Spleen (tissue), 11 donors: Measurements from ENCODE around the gene MBNL3. TPM values are rescaled to one million over a fixed set of nuclear protein-coding genes. Genes with fewer than 3 reads are reported as not detected.

Experiments
- DNase-seq: peaks from one replicate; pipeline ENCODE4 v3.0.0-alpha.2; 2020
- H3K27ac ChIP-seq, 8 donors: fragments of 200-600 bp; sonication (generic) in 7 of 8; 1 replicate in 4 of 8; 2 replicates in 4 of 8; pipeline versions ENCODE4 v1.5.0 to v1.8.0; 2016 to 2021; ENCODE audit warnings: inconsistent platforms in 4 of 8, mild to moderate bottlenecking in 4 of 8, moderate library complexity in 1 of 8
- H3K27me3 ChIP-seq, 7 donors: fragments of 200-600 bp; sonication (generic) in 6 of 7; replicated peaks in 1 of 7; 1 replicate in 4 of 7; 2 replicates in 3 of 7; pipeline versions ENCODE4 v1.5.0 to v1.8.0; 2016 to 2021; ENCODE audit warnings: inconsistent platforms in 3 of 7, mild to moderate bottlenecking in 1 of 7
- H3K36me3 ChIP-seq, 6 donors: fragments of 200-600 bp; sonication (generic) in 5 of 6; 1 replicate in 4 of 6; 2 replicates in 2 of 6; pipeline versions ENCODE4 v1.5.0 to v1.8.0; 2016 to 2021; ENCODE audit warnings: inconsistent platforms in 2 of 6
- H3K4me1 ChIP-seq, 6 donors: fragments of 200-600 bp; sonication (generic) in 5 of 6; 1 replicate in 3 of 6; 2 replicates in 3 of 6; pipeline versions ENCODE4 v1.5.0 to v1.8.0; 2016 to 2021; ENCODE audit warnings: inconsistent platforms in 3 of 6
- H3K4me3 ChIP-seq, 8 donors: fragments of 200-600 bp; sonication (generic) in 7 of 8; 1 replicate in 4 of 8; 2 replicates in 4 of 8; pipeline versions ENCODE4 v1.5.0 to v1.8.0; 2016 to 2021; ENCODE audit warnings: inconsistent platforms in 4 of 8, mild to moderate bottlenecking in 4 of 8, moderate library complexity in 2 of 8
- H3K9me3 ChIP-seq, 8 donors: fragments of 200-600 bp; sonication (generic) in 7 of 8; 1 replicate in 4 of 8; 2 replicates in 4 of 8; pipeline versions ENCODE4 v1.5.0 to v1.8.0; 2016 to 2021; ENCODE audit warnings: inconsistent platforms in 4 of 8
- CTCF ChIP-seq, 11 experiments: fragments of 200-600 bp in 7 of 11; fragments of 450-650 bp in 4 of 11; sonication (generic) in 4 of 11; IDR thresholded peaks in 8 of 11; conservative IDR thresholded peaks in 3 of 11; 1 replicate in 7 of 11; 2 replicates in 4 of 11; pipeline versions ENCODE4 v1.4.0 to v1.8.0; 2016 to 2021; ENCODE audit warnings: antibody characterized with exemption in 11 of 11, inconsistent platforms in 4 of 11, mild to moderate bottlenecking in 1 of 11
- POLR2A ChIP-seq, 3 donors: fragments of 450-650 bp; IDR thresholded peaks; one replicate each; pipeline ENCODE4 v1.5.1; 2017; ENCODE audit warnings: antibody characterized with exemption in 3 of 3, mild to moderate bottlenecking in 1 of 3
- POLR2AphosphoS5 ChIP-seq, 3 donors: sonication (generic); formaldehyde crosslinking; IDR thresholded peaks; one replicate each; pipeline ENCODE4 v1.5.1; 2017; ENCODE audit warnings: antibody characterized with exemption in 3 of 3
- WGBS, 5 donors: extraction: QIAGEN DNeasy Blood & Tissue Kit in 3 of 5; methylation state at CpG; one replicate each; pipeline versions ENCODE4 v1.1.5 to v1.1.7; 2013 to 2018; 5-methylcytosine and 5-hydroxymethylcytosine counted together
- intact Hi-C: fragments of 100-400 bp; cut with DNase I; formaldehyde crosslinking; loops from one replicate; pipeline ENCODE4 v1.15.0; 2023; ENCODE audit warnings: low total_unique reads
- polyA plus RNA-seq, 3 donors: library from polyadenylated mRNA; stranded (reverse); fragments of 200-250 nt; gene quantifications; one replicate each; pipeline ENCODE4 v1.2.1, GENCODE V29; 2013
- total RNA-seq, 7 donors: library from RNA; depleted of rRNA in 3 of 7; stranded (reverse); fragments of >200 nt in 3 of 7; fragmentation: NEBNext Ultra II Directional in 4 of 7; extraction: Animal tissue kit (Norgen Biotek cat#: 25700) in 4 of 7; gene quantifications; one replicate each; pipeline versions ENCODE4 v1.1.0 to v1.2.1, GENCODE V29; 2016 to 2021
- donor health status: healthy with polysubstance abuse.
- donor health status: DM: no; HTN: no; CAD: no; lungs with moderate emphysema.
- donor health status: DM: no; HTN: no; CAD: no.
- donor health status: Bipolar disorder and iron deficiency.
- donor health status: healthy.
- donor health status: DM: no; HTN: no; CAD: no.
- donor health status: DM: yes; HTN: yes; CAD: no.

The MBNL3 gene
- total and polyA plus RNA-seq, 10 donors: 5.0 to 67.2 (median 37.6) TPM

GRCh38 chrX:132428896-132429295 is 59.9 kb downstream of the MBNL3 start:
- Histone ChIP-seq H3K4me3 (no peak overlapping the region), H3K27ac (no peak overlapping the region), H3K36me3 (no peaks in the 10 kb centered on the region), H3K4me1 (no peaks in the 10 kb centered on the region), H3K9me3 (no peaks in the 10 kb centered on the region), H3K27me3 (no peaks in the 10 kb centered on the region)
- no peak for DNase-seq
- intact Hi-C loops: no loop called here
- no peak for TF ChIP-seq CTCF (IDR thresholded peaks at IDR 0.05 in 8 of 11, conservative IDR thresholded peaks at IDR 0.05 in 3 of 11)
- TF ChIP-seq POLR2A (IDR thresholded peaks at IDR 0.05): no peak
- no peak for TF ChIP-seq POLR2AphosphoS5 (IDR thresholded peaks at IDR 0.05)

DNA sequence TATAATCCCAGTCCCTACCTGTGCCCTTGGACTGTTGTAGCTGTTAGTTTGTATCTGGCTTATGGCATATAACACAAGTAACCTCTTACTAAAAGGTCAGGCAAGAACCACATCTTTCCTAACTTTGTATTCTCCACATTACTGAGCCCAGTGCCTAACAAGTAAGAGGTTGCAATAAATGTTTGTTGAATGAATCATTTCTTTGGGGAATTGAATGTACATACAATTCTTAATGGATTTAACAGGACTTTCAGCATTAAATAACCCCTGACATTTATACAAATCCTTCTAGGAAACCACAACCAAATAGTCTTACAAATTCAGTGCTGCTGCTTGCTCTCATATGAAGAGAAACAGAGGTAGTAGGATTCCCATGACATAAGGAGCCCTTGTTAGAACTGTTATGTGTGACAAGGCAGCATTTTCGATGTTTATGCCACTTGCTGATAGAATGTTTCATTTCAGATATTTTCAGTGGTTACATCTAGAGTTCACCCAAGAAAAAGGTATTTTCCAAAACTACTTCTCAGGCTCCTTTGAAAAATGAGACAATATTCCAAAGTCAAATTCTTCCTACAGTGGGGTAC is 62.0 kb downstream of the MBNL3 start:
- Histone ChIP-seq H3K27ac (no peak overlapping the region), H3K27me3 (no peaks in the 10 kb centered on the region), H3K4me1 (no peaks in the 10 kb centered on the region), H3K36me3 (no peaks in the 10 kb centered on the region), H3K9me3 (no peaks in the 10 kb centered on the region), H3K4me3 (no peak overlapping the region)
- WGBS, 5 donors: 67 to 100% (median 83%) methylated on average over 1 of the region's 1 CpG
- intact Hi-C loops: no loop called here
- TF ChIP-seq POLR2A (IDR thresholded peaks at IDR 0.05) (no peak), POLR2AphosphoS5 (IDR thresholded peaks at IDR 0.05) (no peak)
- no peak for DNase-seq

GRCh38 chrX:132425744-132426318 is 63.0 kb downstream of the MBNL3 start:
- 45 to 94% (median 86%) methylated on average over 3 of the region's 3 CpGs for WGBS, 5 donors

DNA sequence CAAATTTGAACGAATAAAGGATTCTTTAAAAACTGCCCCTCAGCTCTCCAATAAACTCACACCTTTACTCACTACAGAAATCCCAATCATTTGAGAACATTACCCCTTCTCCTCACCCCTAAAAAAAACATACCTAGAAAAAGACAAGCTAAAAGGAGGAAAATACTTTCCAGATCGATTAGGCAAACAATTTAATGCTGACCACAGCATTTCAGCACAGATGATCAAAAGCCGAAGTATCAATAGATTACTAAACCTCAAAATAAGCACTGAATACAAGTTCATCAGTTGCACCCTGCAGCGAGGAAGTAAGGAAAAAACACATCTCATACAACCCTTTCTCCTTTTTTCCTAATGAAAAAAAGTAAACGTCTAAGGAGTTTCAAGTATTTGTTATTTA is 65.5 kb downstream of the MBNL3 start:
- intact Hi-C loops: no loop called here
- 70 to 94% (median 89%) methylated on average over 5 of the region's 5 CpGs for WGBS, 5 donors
- no peaks in the 10 kb centered on the region for H3K27me3 ChIP-seq

More at GRCh38 chrX:132425744-132426318, 63.0 kb downstream of the MBNL3 start:
- no peaks in the 10 kb centered on the region for H3K27me3 ChIP-seq
- H3K4me3 ChIP-seq: no peak overlapping the region
- no peaks in the 10 kb centered on the region for H3K9me3 ChIP-seq
- H3K36me3 ChIP-seq: no peaks in the 10 kb centered on the region
- intact Hi-C loops: no loop called here
- H3K27ac ChIP-seq: no peak overlapping the region
- TF ChIP-seq POLR2AphosphoS5 (IDR thresholded peaks at IDR 0.05) (no peak), POLR2A (IDR thresholded peaks at IDR 0.05) (no peak), CTCF (IDR thresholded peaks at IDR 0.05 in 8 of 11, conservative IDR thresholded peaks at IDR 0.05 in 3 of 11) (no peak)
- no peak for DNase-seq
- no peaks in the 10 kb centered on the region for H3K4me1 ChIP-seq

More for the DNA sequence above, 65.5 kb downstream of the MBNL3 start:
- TF ChIP-seq POLR2AphosphoS5 (IDR thresholded peaks at IDR 0.05) (no peak), CTCF (IDR thresholded peaks at IDR 0.05 in 8 of 11, conservative IDR thresholded peaks at IDR 0.05 in 3 of 11) (no peak), POLR2A (IDR thresholded peaks at IDR 0.05) (no peak)
- H3K27ac ChIP-seq: no peak overlapping the region
- no peaks in the 10 kb centered on the region for H3K4me1 ChIP-seq
- no peaks in the 10 kb centered on the region for H3K9me3 ChIP-seq
- no peaks in the 10 kb centered on the region for H3K36me3 ChIP-seq
- no peak for DNase-seq
- H3K4me3 ChIP-seq: no peak overlapping the region
